AG10803 (cell line): ENCODE measurements around the gene UBR7.
A peak's percentile ranks its signal among the peaks of the same experiment; 100 is the strongest.

Source experiments
- DNase-seq: peaks from one replicate; pipeline ENCODE4 v3.0.0; 2010; ENCODE audit warnings: low read depth
- H3K4me3 ChIP-seq: 2 replicates; pipeline ENCODE4 v1.5.1; 2011; ENCODE audit warnings: mild to moderate bottlenecking, low read length, control low read depth
- CTCF ChIP-seq: conservative IDR thresholded peaks from 2 replicates; pipeline ENCODE4 v1.5.1; 2011; ENCODE audit warnings: mild to moderate bottlenecking, low read length, control low read depth, inconsistent platforms

Gene UBR7

GRCh38 chr14:93268406-93268805 is 61.4 kb downstream of the UBR7 start:
- TF ChIP-seq CTCF: no peak
- H3K4me3 ChIP-seq: no peak overlapping the region
- DNase-seq: no peak

- no peak for TF ChIP-seq CTCF
- peak; percentile 57 for DNase-seq
- no peak overlapping the region for H3K4me3 ChIP-seq
These were observed 62.4 kb downstream of the UBR7 start for GRCh38 chr14:93269341-93270068.

- no peak overlapping the region for H3K4me3 ChIP-seq
- TF ChIP-seq CTCF: no peak
- DNase-seq: no peak
These were observed 64.1 kb downstream of the UBR7 start for GRCh38 chr14:93271111-93271510.

GRCh38 chr14:93274055-93274806 is 67.2 kb downstream of the UBR7 start:
- no peak overlapping the region for H3K4me3 ChIP-seq
- no peak for TF ChIP-seq CTCF

GRCh38 chr14:93276031-93276716 is 69.1 kb downstream of the UBR7 start:
- no peak for DNase-seq
- H3K4me3 ChIP-seq: no peak overlapping the region
- TF ChIP-seq CTCF: no peak

More at GRCh38 chr14:93274055-93274806, 67.2 kb downstream of the UBR7 start:
- DNase-seq: no peak
